CD14-positive monocyte (primary cell): Measurements from ENCODE around the gene LRP6. TPM values are rescaled to one million over a fixed set of nuclear protein-coding genes. Genes with fewer than 3 reads are reported as not detected.

ENCODE experiments used
- DNase-seq, 3 donors: peaks; one replicate each; pipeline ENCODE4 v3.0.0-alpha.2; 2011 to 2022
- H2AFZ ChIP-seq: 2 replicates; pipeline ENCODE4 v1.6.0; 2012; ENCODE audit warnings: mild to moderate bottlenecking, low read depth, low read length, inconsistent platforms; ENCODE audit not compliant: insufficient read depth, poor library complexity, severe bottlenecking
- H3K27ac ChIP-seq, 2 donors: 1 replicate in 1 of 2; 2 replicates in 1 of 2; pipeline ENCODE4 v1.5.1; 2012 to 2013; ENCODE audit warnings: low read length in 2 of 2, control low read depth in 1 of 2, inconsistent platforms in 1 of 2, low read depth in 1 of 2, mild to moderate bottlenecking in 1 of 2
- H3K27me3 ChIP-seq, 2 donors: one replicate each; pipeline versions ENCODE4 v1.6.0 to v1.6.1; 2011 to 2013; ENCODE audit warnings: low read length in 2 of 2; ENCODE audit not compliant: control insufficient read depth in 2 of 2, insufficient read depth in 2 of 2
- H3K36me3 ChIP-seq, 2 donors: replicated peaks in 1 of 2; 1 replicate in 1 of 2; 2 replicates in 1 of 2; pipeline versions ENCODE4 v1.5.1 to v1.6.1; 2012 to 2013; ENCODE audit warnings: low read length in 2 of 2, control low read depth in 1 of 2, inconsistent platforms in 1 of 2, mild to moderate bottlenecking in 1 of 2; ENCODE audit not compliant: insufficient read depth in 2 of 2, control insufficient read depth in 1 of 2
- H3K4me1 ChIP-seq, 2 donors: 1 replicate in 1 of 2; 2 replicates in 1 of 2; pipeline versions ENCODE4 v1.5.1 to v1.6.1; 2012 to 2013; ENCODE audit warnings: low read length in 2 of 2, control low read depth in 1 of 2, inconsistent platforms in 1 of 2, mild to moderate bottlenecking in 1 of 2, moderate library complexity in 1 of 2; ENCODE audit not compliant: insufficient read depth in 2 of 2, control insufficient read depth in 1 of 2
- H3K4me2 ChIP-seq: replicated peaks from 2 replicates; pipeline ENCODE3; 2012; ENCODE audit warnings: low read length, moderate library complexity, mild to moderate bottlenecking; ENCODE audit not compliant: poor library complexity, severe bottlenecking; ENCODE audit errors: extremely low read depth
- H3K4me3 ChIP-seq, 3 experiments: fragments of 200-600 bp in 1 of 3; sonication (generic) in 1 of 3; replicated peaks in 1 of 3; 1 replicate in 2 of 3; 2 replicates in 1 of 3; pipeline ENCODE4 v1.5.1; 2011 to 2013; ENCODE audit warnings: low read length in 3 of 3, mild to moderate bottlenecking in 3 of 3, control low read depth in 2 of 3, low read depth in 2 of 3, inconsistent platforms in 1 of 3, moderate library complexity in 1 of 3
- H3K79me2 ChIP-seq: 2 replicates; pipeline ENCODE4 v1.6.0; 2012; ENCODE audit warnings: mild to moderate bottlenecking, control low read depth, inconsistent platforms, low read length, moderate library complexity; ENCODE audit not compliant: insufficient read depth
- H3K9ac ChIP-seq: 2 replicates; pipeline ENCODE4 v1.6.0; 2017; ENCODE audit warnings: low read length, mild to moderate bottlenecking; ENCODE audit not compliant: insufficient read depth, poor library complexity, severe bottlenecking
- H3K9me3 ChIP-seq, 2 donors: replicated peaks in 1 of 2; 1 replicate in 1 of 2; 2 replicates in 1 of 2; pipeline versions ENCODE4 v1.5.1 to v1.6.1; 2012 to 2013; ENCODE audit warnings: low read length in 2 of 2, control low read depth in 1 of 2; ENCODE audit not compliant: control insufficient read depth in 1 of 2, insufficient read depth in 1 of 2
- H4K20me1 ChIP-seq: 2 replicates; pipeline ENCODE4 v1.6.0; 2012; ENCODE audit warnings: mild to moderate bottlenecking, low read length, control low read depth, moderate library complexity; ENCODE audit not compliant: insufficient read depth
- H3K27ac Mint-ChIP-seq, 7 donors: one replicate each; pipeline ENCODE4 v1.8.0; 2020; ENCODE audit warnings: mild to moderate bottlenecking in 7 of 7, mixed read lengths in 7 of 7, moderate library complexity in 6 of 7, inconsistent platforms in 2 of 7
- H3K27me3 Mint-ChIP-seq, 3 donors: one replicate each; pipeline ENCODE4 v1.8.0; 2021 to 2022; ENCODE audit warnings: low read depth in 3 of 3, mild to moderate bottlenecking in 3 of 3, mixed read lengths in 3 of 3, moderate library complexity in 3 of 3, inconsistent platforms in 1 of 3
- H3K36me3 Mint-ChIP-seq, 2 donors: one replicate each; pipeline ENCODE4 v1.8.0; 2020; ENCODE audit warnings: mixed read lengths in 2 of 2, inconsistent platforms in 1 of 2, mild to moderate bottlenecking in 1 of 2
- H3K4me1 Mint-ChIP-seq: one replicate; pipeline ENCODE4 v1.8.0; 2020; ENCODE audit warnings: mild to moderate bottlenecking, mixed read lengths
- H3K4me3 Mint-ChIP-seq, 2 donors: one replicate each; pipeline ENCODE4 v1.8.0; 2020; ENCODE audit warnings: mild to moderate bottlenecking in 2 of 2, mixed read lengths in 2 of 2, moderate library complexity in 1 of 2
- H3K9me3 Mint-ChIP-seq, 7 donors: one replicate each; pipeline ENCODE4 v1.8.0; 2020 to 2022; ENCODE audit warnings: mixed read lengths in 7 of 7, mild to moderate bottlenecking in 6 of 7, moderate library complexity in 6 of 7, inconsistent platforms in 2 of 7
- WGBS: methylation state at CpG from one replicate; pipeline ENCODE4 v1.1.5; 2013; ENCODE audit warnings: missing lambda C conversion rate; ENCODE audit not compliant: insufficient coverage; 5-methylcytosine and 5-hydroxymethylcytosine counted together
- intact Hi-C, 2 donors: fragments of 100-400 bp; cut with micrococcal nuclease; formaldehyde crosslinking; loops; one replicate each; pipeline versions ENCODE4 v1.15.0 to v1.15.1; 2023
- polyA plus RNA-seq, 3 donors: library from polyadenylated mRNA; depleted of rRNA in 1 of 3; unstranded in 2 of 3; stranded (reverse) in 1 of 3; fragments of 300-500 nt in 2 of 3; fragments of >200 nt in 1 of 3; fragmentation: Illumina TruSeq in 2 of 3; gene quantifications; 1 replicate in 2 of 3; 2 replicates in 1 of 3; pipeline ENCODE4 v1.2.3, GENCODE V29; 2012 to 2021
- TF ChIP-seq, protein P1 (sequence below): fragments of 200-600 bp; IDR thresholded peaks from one replicate; pipeline ENCODE4 v1.8.0; 2022; ENCODE audit warnings: antibody characterized with exemption, mild to moderate bottlenecking

The LRP6 gene
- polyA plus RNA-seq, 3 donors = 0.08 TPM; not detected in 2

DNA sequence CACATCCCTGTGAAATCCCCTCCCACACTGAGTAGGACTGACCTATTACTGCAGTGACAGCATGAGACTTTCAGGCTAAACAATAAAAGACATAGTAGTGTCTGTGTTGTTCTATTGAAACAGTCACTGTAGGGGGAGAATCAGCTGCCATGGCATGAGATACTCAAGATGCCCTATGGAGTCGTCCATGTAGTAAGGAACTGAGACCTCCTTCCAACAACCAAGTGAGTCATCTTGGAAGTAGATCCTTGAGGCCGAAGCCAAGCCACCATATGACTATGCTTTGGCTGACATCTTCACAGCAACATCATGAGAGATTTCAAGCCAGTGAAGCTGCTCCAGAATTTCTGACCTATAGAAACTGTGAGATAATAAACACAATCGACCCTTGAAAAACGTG lies 12.1 kb upstream of the LRP6 start:
- Mint-ChIP-seq H3K4me3 (no peak overlapping the region), H3K27me3 (peaks cover 4 to 9% (median 7%) of the 10 kb centered on the region in 3 donors), H3K36me3 (no peaks in the 10 kb centered on the region), H3K27ac (no peak overlapping the region), H3K9me3 (peaks cover 8 to 27% (median 14%) of the 10 kb centered on the region in 7 donors), H3K4me1 (no peaks in the 10 kb centered on the region)
- DNase-seq = no peak
- Histone ChIP-seq H3K79me2 (no peaks in the 10 kb centered on the region), H3K27me3 (peaks cover 2 to 3% of the 10 kb centered on the region in 2 donors), H3K4me2 (no peak overlapping the region), H3K4me3 (no peak overlapping the region), H2AFZ (no peak overlapping the region), H3K27ac (no peak overlapping the region), H3K9ac (no peak overlapping the region), H3K9me3 (no peaks in the 10 kb centered on the region), H3K4me1 (no peaks in the 10 kb centered on the region), H3K36me3 (no peaks in the 10 kb centered on the region), H4K20me1 (no peaks in the 10 kb centered on the region)
- WGBS = 100% methylated on average over 4 of the region's 4 CpGs
- intact Hi-C loops = no loop called here
- TF ChIP-seq, protein P1, sequence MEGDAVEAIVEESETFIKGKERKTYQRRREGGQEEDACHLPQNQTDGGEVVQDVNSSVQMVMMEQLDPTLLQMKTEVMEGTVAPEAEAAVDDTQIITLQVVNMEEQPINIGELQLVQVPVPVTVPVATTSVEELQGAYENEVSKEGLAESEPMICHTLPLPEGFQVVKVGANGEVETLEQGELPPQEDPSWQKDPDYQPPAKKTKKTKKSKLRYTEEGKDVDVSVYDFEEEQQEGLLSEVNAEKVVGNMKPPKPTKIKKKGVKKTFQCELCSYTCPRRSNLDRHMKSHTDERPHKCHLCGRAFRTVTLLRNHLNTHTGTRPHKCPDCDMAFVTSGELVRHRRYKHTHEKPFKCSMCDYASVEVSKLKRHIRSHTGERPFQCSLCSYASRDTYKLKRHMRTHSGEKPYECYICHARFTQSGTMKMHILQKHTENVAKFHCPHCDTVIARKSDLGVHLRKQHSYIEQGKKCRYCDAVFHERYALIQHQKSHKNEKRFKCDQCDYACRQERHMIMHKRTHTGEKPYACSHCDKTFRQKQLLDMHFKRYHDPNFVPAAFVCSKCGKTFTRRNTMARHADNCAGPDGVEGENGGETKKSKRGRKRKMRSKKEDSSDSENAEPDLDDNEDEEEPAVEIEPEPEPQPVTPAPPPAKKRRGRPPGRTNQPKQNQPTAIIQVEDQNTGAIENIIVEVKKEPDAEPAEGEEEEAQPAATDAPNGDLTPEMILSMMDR = no peak

DNA sequence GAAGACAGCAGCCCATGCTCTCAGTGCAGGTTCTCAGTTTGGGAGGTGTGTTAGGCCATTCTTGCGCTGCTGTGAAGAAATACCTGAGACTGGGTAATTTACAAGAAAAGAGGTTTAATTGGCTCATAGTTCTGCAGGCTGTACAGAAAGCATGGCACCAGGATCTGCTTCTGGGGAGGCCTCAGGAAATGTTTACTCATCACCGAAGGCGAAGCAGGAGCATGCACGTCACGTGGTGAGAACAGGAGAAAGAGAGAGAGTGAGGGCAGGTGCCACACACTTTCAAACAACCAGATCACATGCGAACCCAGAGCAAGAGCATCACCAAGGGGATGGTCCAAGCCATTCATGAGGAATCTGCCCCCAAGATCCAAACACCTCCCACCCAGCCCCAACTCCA lies 9.0 kb upstream of the LRP6 start:
- Histone ChIP-seq H3K36me3 (no peaks in the 10 kb centered on the region), H3K4me1 (no peaks in the 10 kb centered on the region), H3K4me2 (no peak overlapping the region), H3K9me3 (no peaks in the 10 kb centered on the region), H3K79me2 (no peaks in the 10 kb centered on the region), H4K20me1 (no peaks in the 10 kb centered on the region), H3K4me3 (no peak overlapping the region), H3K9ac (no peak overlapping the region), H3K27me3 (no peaks in the 10 kb centered on the region), H2AFZ (no peak overlapping the region), H3K27ac (no peak overlapping the region)
- H3K9me3 Mint-ChIP-seq = peaks cover 8 to 27% (median 14%) of the 10 kb centered on the region in 7 donors
- TF ChIP-seq, protein P1 = no peak
- intact Hi-C loops = no loop called here
- H3K4me3 Mint-ChIP-seq = no peak overlapping the region
- no peak overlapping the region for H3K27ac Mint-ChIP-seq
- WGBS = 100% methylated on average over 1 of the region's 6 CpGs
- H3K27me3 Mint-ChIP-seq = peaks cover 2 to 9% (median 7%) of the 10 kb centered on the region in 3 donors
- no peaks in the 10 kb centered on the region for H3K4me1 Mint-ChIP-seq
- DNase-seq = no peak
- no peaks in the 10 kb centered on the region for H3K36me3 Mint-ChIP-seq
